Kidney (tissue), 14 donors: ENCODE data around the gene HPX. TPM values are rescaled to one million over a fixed set of nuclear protein-coding genes. Genes with fewer than 3 reads are reported as not detected.

Source experiments
- DNase-seq, 5 donors: peaks; one replicate each; pipeline ENCODE4 v3.0.0-alpha.2; 2013 to 2020
- FAIRE-seq: peaks from 2 replicates; lab custom pipeline; 2012; peaks lifted over from hg19 to GRCh38; lab: Jason Lieb, UNC
- H3K27ac ChIP-seq, 2 donors: one replicate each; pipeline ENCODE4 v1.7.0; 2013; ENCODE audit warnings: low read depth in 2 of 2, low read length in 2 of 2, inconsistent platforms in 1 of 2
- H3K27me3 ChIP-seq: one replicate; pipeline ENCODE4 v1.7.1; 2013; ENCODE audit warnings: low read length, inconsistent platforms; ENCODE audit not compliant: control insufficient read depth, insufficient read depth
- H3K36me3 ChIP-seq, 3 donors: one replicate each; pipeline versions ENCODE4 v1.7.0 to v1.7.1; 2013; ENCODE audit warnings: low read length in 3 of 3, control low read depth in 1 of 3, inconsistent platforms in 1 of 3; ENCODE audit not compliant: insufficient read depth in 3 of 3, control insufficient read depth in 2 of 3
- H3K4me1 ChIP-seq, 3 donors: one replicate each; pipeline versions ENCODE4 v1.7.0 to v1.7.1; 2013; ENCODE audit warnings: low read length in 3 of 3, inconsistent platforms in 1 of 3, low read depth in 1 of 3; ENCODE audit not compliant: control insufficient read depth in 2 of 3, insufficient read depth in 2 of 3
- H3K4me3 ChIP-seq, 3 donors: one replicate each; pipeline versions ENCODE4 v1.7.0 to v1.8.1; 2013; ENCODE audit warnings: low read length in 3 of 3, control low read depth in 1 of 3, inconsistent platforms in 1 of 3
- H3K9ac ChIP-seq, 3 donors: one replicate each; pipeline versions ENCODE4 v1.7.0 to v1.7.1; 2013; ENCODE audit warnings: low read length in 3 of 3, control low read depth in 1 of 3, inconsistent platforms in 1 of 3
- H3K9me3 ChIP-seq, 3 donors: one replicate each; pipeline versions ENCODE4 v1.7.0 to v1.7.1; 2013; ENCODE audit warnings: low read length in 3 of 3, control low read depth in 1 of 3, inconsistent platforms in 1 of 3; ENCODE audit not compliant: control insufficient read depth in 2 of 3, insufficient read depth in 1 of 3
- CTCF ChIP-seq: IDR thresholded peaks from 3 replicates; pipeline ENCODE4 v1.5.1; 2012; ENCODE audit warnings: mild to moderate bottlenecking, moderate library complexity, borderline replicate concordance; ENCODE audit not compliant: insufficient read depth; ENCODE audit errors: extremely low read depth
- intact Hi-C: fragments of 100-400 bp; cut with DNase I; formaldehyde crosslinking; loops from one replicate; pipeline ENCODE4 v1.11.1; 2022
- polyA plus RNA-seq: library from polyadenylated mRNA; stranded (reverse); fragments of 350-450 nt; fragmentation: Illumina TruSeq; extraction: RNeasy Lipid Tissue Mini Kit (QIAGEN cat#74804); gene quantifications from one replicate; pipeline ENCODE4 v1.2.3, GENCODE V29; 2014; ENCODE audit warnings: low read depth, low replicate concordance; ENCODE audit not compliant: insufficient read depth
- total RNA-seq: library from RNA; stranded (reverse); fragmentation: NEBNext Ultra II Directional; extraction: Animal tissue kit (Norgen Biotek cat#: 25700); gene quantifications from one replicate; pipeline ENCODE4 v1.2.1, GENCODE V29; 2021
- donor health status: control.
- donor health status: control.
- donor health status: control.
- donor health status: control.
- donor health status: control.
- donor health status: DM: yes; HTN: yes; CAD: no.
- donor health status: Normal renal cell carcinoma (clear cell type).

HPX gene
- total and polyA plus RNA-seq, 2 donors from 2014 or later = 0.88 to 1.3 TPM

- FAIRE-seq (no peak), DNase-seq (no peak)
- Histone ChIP-seq H3K4me3 (no peak overlapping the region), H3K27ac (no peak overlapping the region), H3K9me3 (no peaks in the 10 kb centered on the region), H3K27me3 (no peaks in the 10 kb centered on the region), H3K36me3 (peaks cover 0 to 15% (median 2%) of the 10 kb centered on the region in 3 donors), H3K9ac (no peak overlapping the region), H3K4me1 (peaks cover 0 to 17% (median 9%) of the 10 kb centered on the region in 3 donors)
- intact Hi-C loops = no loop called here
- no peak for TF ChIP-seq CTCF
Observed at GRCh38 chr11:6402561-6402981, 38.2 kb downstream of the HPX start.

GRCh38 chr11:6402061-6402470, 38.7 kb downstream of the HPX start:
- H3K27ac ChIP-seq = no peak overlapping the region
- intact Hi-C loops = no loop called here
- no peak for TF ChIP-seq CTCF
- no peak overlapping the region for H3K9ac ChIP-seq
- peaks cover 2 to 15% (median 2%) of the 10 kb centered on the region in 3 donors for H3K36me3 ChIP-seq
- no peaks in the 10 kb centered on the region for H3K9me3 ChIP-seq
- H3K4me3 ChIP-seq = no peak overlapping the region
- DNase-seq (no peak), FAIRE-seq (no peak)
- peaks cover 0 to 17% (median 6%) of the 10 kb centered on the region in 3 donors for H3K4me1 ChIP-seq
- H3K27me3 ChIP-seq = no peaks in the 10 kb centered on the region

GRCh38 chr11:6401464-6401863, 39.3 kb downstream of the HPX start:
- intact Hi-C loops = no loop called here
- FAIRE-seq (no peak), DNase-seq (no peak)
- peaks cover 0 to 14% (median under 1%) of the 10 kb centered on the region in 3 donors for H3K4me1 ChIP-seq
- H3K4me3 ChIP-seq = no peak overlapping the region
- no peak for TF ChIP-seq CTCF
- H3K9ac ChIP-seq = no peak overlapping the region
- no peaks in the 10 kb centered on the region for H3K9me3 ChIP-seq
- no peaks in the 10 kb centered on the region for H3K27me3 ChIP-seq
- no peak overlapping the region for H3K27ac ChIP-seq
- H3K36me3 ChIP-seq = peaks cover 2 to 15% (median 2%) of the 10 kb centered on the region in 3 donors
